Gastroesophageal sphincter (tissue), 4 donors: ENCODE measurements around the gene SLC22A31. TPM values are rescaled to one million over a fixed set of nuclear protein-coding genes. Genes with fewer than 3 reads are reported as not detected.

Experiments
- ATAC-seq: fragments of 150-250 bp; one replicate; pipeline ENCODE4 v1.9.1; 2016; ENCODE audit warnings: mild to moderate bottlenecking, moderate library complexity
- H3K27ac ChIP-seq, 4 donors: fragments of 200-600 bp; sonication (generic) in 3 of 4; 1 replicate in 3 of 4; 2 replicates in 1 of 4; pipeline ENCODE4 v1.5.1; 2016 to 2019
- H3K27me3 ChIP-seq: fragments of 200-600 bp; sonication (generic); one replicate; pipeline ENCODE4 v1.5.1; 2019
- H3K36me3 ChIP-seq, 2 donors: fragments of 200-600 bp; sonication (generic); one replicate each; pipeline ENCODE4 v1.5.1; 2019; ENCODE audit warnings: control low read depth in 1 of 2
- H3K4me1 ChIP-seq, 3 donors: fragments of 200-600 bp; sonication (generic); 1 replicate in 2 of 3; 2 replicates in 1 of 3; pipeline ENCODE4 v1.5.1; 2016 to 2019; ENCODE audit warnings: control low read depth in 2 of 3
- H3K4me3 ChIP-seq, 2 donors: fragments of 200-600 bp; sonication (generic); one replicate each; pipeline ENCODE4 v1.5.1; 2019; ENCODE audit warnings: mild to moderate bottlenecking in 1 of 2, moderate library complexity in 1 of 2
- H3K9me3 ChIP-seq, 3 donors: fragments of 200-600 bp; sonication (generic); one replicate each; pipeline ENCODE4 v1.5.1; 2017 to 2019; ENCODE audit warnings: control low read depth in 2 of 3
- EP300 ChIP-seq: sonication (generic); formaldehyde crosslinking; IDR thresholded peaks from one replicate; pipeline ENCODE4 v1.6.1; 2017; ENCODE audit warnings: antibody characterized with exemption, mild to moderate bottlenecking
- POLR2A ChIP-seq, 2 donors: fragments of 450-650 bp; IDR thresholded peaks; one replicate each; pipeline ENCODE4 v1.6.1; 2017; ENCODE audit warnings: antibody characterized with exemption in 2 of 2, mild to moderate bottlenecking in 2 of 2, moderate library complexity in 1 of 2
- POLR2AphosphoS5 ChIP-seq: sonication (generic); formaldehyde crosslinking; IDR thresholded peaks from one replicate; pipeline ENCODE4 v1.6.1; 2017; ENCODE audit warnings: antibody characterized with exemption
- WGBS, 2 donors: methylation state at CpG; one replicate each; pipeline ENCODE4 v1.1.5; 2018; ENCODE audit warnings: low coverage in 1 of 2; 5-methylcytosine and 5-hydroxymethylcytosine counted together
- total RNA-seq, 4 donors: library from RNA; depleted of rRNA; stranded (reverse); fragments of >200 nt; gene quantifications; one replicate each; pipeline ENCODE4 v1.1.0, GENCODE V29; 2016
- TF ChIP-seq, protein P1 (sequence below), 4 experiments: fragments of 200-600 bp in 2 of 4; fragments of 450-650 bp in 2 of 4; sonication (generic) in 1 of 4; IDR thresholded peaks; one replicate each; pipeline ENCODE4 v1.5.1; 2017 to 2019; ENCODE audit warnings: antibody characterized with exemption in 4 of 4, mild to moderate bottlenecking in 2 of 4, moderate library complexity in 2 of 4

The SLC22A31 gene
- total RNA-seq, 4 donors from 2014 or later = not detected

DNA sequence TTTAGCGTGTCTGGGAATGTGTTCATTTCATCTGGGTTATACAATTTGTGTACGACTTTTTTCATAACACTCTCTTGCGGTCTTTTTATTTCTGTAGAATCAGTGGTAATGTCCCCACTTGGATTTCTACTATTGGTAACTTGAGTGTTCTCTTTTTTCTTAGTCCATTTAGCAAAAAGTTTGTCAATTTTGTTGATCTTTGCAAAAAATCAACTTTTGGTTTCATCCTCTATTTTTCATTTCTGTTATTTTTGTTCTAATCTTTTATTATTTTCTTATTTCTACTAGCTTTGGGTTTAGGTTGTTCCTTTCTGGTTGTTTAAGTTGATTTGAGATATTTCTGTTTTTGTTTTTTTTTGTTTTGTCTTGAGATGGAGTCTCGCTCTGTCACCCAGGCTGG, 7.7 kb upstream of the SLC22A31 start:
- ATAC-seq = no peak
- H3K27me3 ChIP-seq = peaks cover 49% of the 10 kb centered on the region
- H3K4me3 ChIP-seq = no peak overlapping the region
- no peak overlapping the region for H3K27ac ChIP-seq
- no peaks in the 10 kb centered on the region for H3K36me3 ChIP-seq
- no peaks in the 10 kb centered on the region for H3K4me1 ChIP-seq
- 89 to 100% methylated on average over 1 to 3 of the region's 4 CpGs for WGBS, 2 donors
- TF ChIP-seq, protein P1, sequence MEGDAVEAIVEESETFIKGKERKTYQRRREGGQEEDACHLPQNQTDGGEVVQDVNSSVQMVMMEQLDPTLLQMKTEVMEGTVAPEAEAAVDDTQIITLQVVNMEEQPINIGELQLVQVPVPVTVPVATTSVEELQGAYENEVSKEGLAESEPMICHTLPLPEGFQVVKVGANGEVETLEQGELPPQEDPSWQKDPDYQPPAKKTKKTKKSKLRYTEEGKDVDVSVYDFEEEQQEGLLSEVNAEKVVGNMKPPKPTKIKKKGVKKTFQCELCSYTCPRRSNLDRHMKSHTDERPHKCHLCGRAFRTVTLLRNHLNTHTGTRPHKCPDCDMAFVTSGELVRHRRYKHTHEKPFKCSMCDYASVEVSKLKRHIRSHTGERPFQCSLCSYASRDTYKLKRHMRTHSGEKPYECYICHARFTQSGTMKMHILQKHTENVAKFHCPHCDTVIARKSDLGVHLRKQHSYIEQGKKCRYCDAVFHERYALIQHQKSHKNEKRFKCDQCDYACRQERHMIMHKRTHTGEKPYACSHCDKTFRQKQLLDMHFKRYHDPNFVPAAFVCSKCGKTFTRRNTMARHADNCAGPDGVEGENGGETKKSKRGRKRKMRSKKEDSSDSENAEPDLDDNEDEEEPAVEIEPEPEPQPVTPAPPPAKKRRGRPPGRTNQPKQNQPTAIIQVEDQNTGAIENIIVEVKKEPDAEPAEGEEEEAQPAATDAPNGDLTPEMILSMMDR (IDR thresholded peaks at IDR 0.05) = no peak
- TF ChIP-seq EP300 (no peak), POLR2A (IDR thresholded peaks at IDR 0.05) (no peak), POLR2AphosphoS5 (no peak)
- H3K9me3 ChIP-seq = peaks cover 0 to 2% (median 0%) of the 10 kb centered on the region in 3 donors

GRCh38 chr16:89202422-89203215, 2.3 kb upstream of the SLC22A31 start:
- WGBS, 2 donors = 51 to 73% methylated on average over 19 to 39 of the region's 49 CpGs
- Histone ChIP-seq H3K9me3 (peaks cover 0 to 9% (median 0%) of the 10 kb centered on the region in 3 donors), H3K27ac (no peak overlapping the region), H3K4me1 (peaks cover 0 to 23% (median 12%) of the 10 kb centered on the region in 3 donors), H3K4me3 (peak overlapping the region in 1 of 2 donors; percentile 44), H3K36me3 (no peaks in the 10 kb centered on the region), H3K27me3 (peaks cover 95% of the 10 kb centered on the region)
- TF ChIP-seq EP300 = no peak
- TF ChIP-seq, protein P1 (IDR thresholded peaks at IDR 0.05) = no peak
- TF ChIP-seq POLR2A (IDR thresholded peaks at IDR 0.05) = no peak
- no peak for TF ChIP-seq POLR2AphosphoS5
- ATAC-seq = no peak

GRCh38 chr16:89201439-89202377, 1.4 kb upstream of the SLC22A31 start:
- TF ChIP-seq, protein P1 (IDR thresholded peaks at IDR 0.05) = no peak
- no peak for TF ChIP-seq POLR2AphosphoS5
- TF ChIP-seq POLR2A (IDR thresholded peaks at IDR 0.05) = no peak
- no peak for TF ChIP-seq EP300
- peaks cover 98% of the 10 kb centered on the region for H3K27me3 ChIP-seq
- WGBS, 2 donors = 5% methylated on average over 13 of the region's 111 CpGs; no CpG with 5 or more reads in 1 of the 2 donors
- ATAC-seq = peak; percentile 62
- H3K9me3 ChIP-seq = peaks cover 0 to 9% (median 0%) of the 10 kb centered on the region in 3 donors
- H3K36me3 ChIP-seq = no peaks in the 10 kb centered on the region
- H3K4me3 ChIP-seq = peak overlapping the region in 1 of 2 donors; percentile 44
- H3K27ac ChIP-seq = no peak overlapping the region
- H3K4me1 ChIP-seq = peaks cover 0 to 23% (median 12%) of the 10 kb centered on the region in 3 donors

DNA sequence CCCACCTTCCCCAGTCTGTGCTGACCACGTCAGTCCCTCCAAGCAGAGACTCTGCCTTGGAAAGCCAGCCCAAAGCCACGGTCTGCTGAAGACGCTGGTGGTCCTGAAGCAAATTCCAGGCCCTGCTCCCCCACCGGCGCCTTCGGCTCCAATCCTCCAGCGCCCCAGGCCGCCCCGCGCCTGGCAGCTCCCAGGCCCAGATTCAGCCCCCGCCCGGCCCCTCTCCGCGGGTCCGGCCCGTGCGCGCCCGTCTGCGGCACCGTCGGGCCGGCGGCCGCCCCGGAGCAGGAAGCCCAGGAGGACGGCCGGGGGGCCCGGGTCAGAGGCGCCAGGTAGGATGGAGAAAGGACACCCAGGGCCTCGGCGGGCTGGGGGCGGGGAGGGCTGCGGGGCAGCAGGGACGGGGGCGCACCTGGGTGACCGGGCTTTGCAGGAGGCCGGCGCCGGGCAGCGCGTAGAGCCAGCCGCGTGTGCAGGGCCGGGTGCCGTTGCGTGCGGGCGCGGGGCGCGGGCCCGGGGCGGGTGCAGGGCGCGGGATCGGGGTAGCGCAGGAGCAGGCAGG, 594 bp upstream of the SLC22A31 start:
- H3K4me1 ChIP-seq = peaks cover 0 to 23% (median 12%) of the 10 kb centered on the region in 3 donors
- H3K4me3 ChIP-seq = peak overlapping the region in 1 of 2 donors; percentile 44
- peaks cover 90% of the 10 kb centered on the region for H3K27me3 ChIP-seq
- TF ChIP-seq POLR2A (IDR thresholded peaks at IDR 0.05) = no peak
- no peak for TF ChIP-seq EP300
- TF ChIP-seq, protein P1 (IDR thresholded peaks at IDR 0.05) = no peak
- H3K9me3 ChIP-seq = peaks cover 0 to 9% (median 0%) of the 10 kb centered on the region in 3 donors
- H3K36me3 ChIP-seq = no peaks in the 10 kb centered on the region
- ATAC-seq = peak; percentile 8
- H3K27ac ChIP-seq = no peak overlapping the region
- WGBS, 2 donors = 0% methylated on average over 3 of the region's 58 CpGs; no CpG with 5 or more reads in 1 of the 2 donors
